Stimulated activated CD4-positive, alpha-beta T cell treated with anti-CD3 and anti-CD28 coated beads, Interleukin-15, amount 100 ng/mL, for 48 hours (primary cell): Measurements from ENCODE around the gene ZNF579.

Experiments used
- DNase-seq, 2 donors: peaks; one replicate each; pipeline ENCODE4 v3.0.0-alpha.2; 2020; ENCODE audit warnings: low read depth in 2 of 2

Gene ZNF579

DNA sequence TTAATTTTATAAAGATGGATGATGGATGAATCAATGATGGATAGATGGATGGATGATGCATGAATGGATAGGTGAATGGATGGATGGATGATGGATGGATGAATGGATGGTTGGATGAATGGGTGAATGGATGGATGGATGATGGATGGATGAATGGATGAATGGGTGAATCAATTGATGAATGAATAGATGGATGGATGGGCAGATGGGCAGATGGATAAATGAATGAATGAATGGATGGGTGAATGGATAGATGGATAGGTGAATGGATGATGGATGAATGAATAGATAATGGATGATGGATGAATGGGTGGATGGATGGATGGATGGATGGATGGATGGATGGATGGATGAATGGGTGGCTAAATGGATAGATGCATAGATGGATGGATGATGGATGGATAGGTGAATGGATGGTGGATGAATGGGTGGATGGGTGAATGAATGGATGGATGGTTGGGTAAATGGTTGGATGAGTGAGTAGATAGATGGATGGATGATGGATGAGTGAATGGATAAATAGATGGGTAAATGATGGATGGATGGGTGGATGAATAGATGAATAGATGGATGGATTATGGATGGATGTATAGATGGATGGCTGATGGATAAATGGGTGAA is 12.8 kb downstream of the ZNF579 start:
- no peak for DNase-seq

DNA sequence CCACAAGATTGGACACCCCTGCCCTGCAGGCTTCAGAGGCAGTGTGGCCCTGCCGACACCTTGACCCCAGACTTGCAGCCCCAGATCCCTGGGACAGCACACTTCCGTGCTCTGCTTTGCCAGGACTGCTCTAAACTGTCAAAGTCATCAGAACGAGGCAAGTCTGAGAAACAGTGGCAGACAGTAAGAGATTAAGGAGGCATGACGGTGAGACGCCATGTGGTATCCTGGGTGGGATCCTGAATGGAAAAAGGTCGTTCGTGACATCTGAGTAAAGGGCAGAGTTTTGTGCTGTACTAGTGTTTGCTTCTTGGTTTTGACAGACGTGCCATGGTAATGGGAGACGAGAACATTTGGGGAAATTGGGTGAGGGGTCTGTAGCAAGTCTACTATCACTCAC is 13.8 kb downstream of the ZNF579 start:
- DNase-seq = no peak

DNA sequence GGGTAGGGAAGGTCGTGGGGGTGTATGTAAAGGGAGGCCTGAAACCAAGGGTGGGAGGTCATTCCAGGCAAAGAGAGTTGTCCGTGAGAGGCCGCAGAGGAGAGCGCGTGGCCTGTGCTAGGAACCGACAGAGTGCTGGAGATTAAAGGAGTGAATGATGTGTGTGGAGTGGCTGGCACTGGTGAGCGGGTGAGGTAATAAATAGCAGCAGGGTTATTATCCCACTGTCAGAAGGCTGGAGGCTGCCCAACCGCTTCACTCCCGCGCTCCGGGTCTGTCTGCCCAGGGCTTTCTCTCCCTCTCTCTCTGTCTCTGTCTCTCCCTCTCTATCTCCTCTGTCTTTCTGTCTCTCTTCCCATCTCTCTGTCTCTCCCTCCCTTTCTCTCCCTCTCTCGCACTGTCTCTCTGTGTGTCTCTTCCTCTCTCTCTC is 17.4 kb downstream of the ZNF579 start:
- no peak for DNase-seq

DNA sequence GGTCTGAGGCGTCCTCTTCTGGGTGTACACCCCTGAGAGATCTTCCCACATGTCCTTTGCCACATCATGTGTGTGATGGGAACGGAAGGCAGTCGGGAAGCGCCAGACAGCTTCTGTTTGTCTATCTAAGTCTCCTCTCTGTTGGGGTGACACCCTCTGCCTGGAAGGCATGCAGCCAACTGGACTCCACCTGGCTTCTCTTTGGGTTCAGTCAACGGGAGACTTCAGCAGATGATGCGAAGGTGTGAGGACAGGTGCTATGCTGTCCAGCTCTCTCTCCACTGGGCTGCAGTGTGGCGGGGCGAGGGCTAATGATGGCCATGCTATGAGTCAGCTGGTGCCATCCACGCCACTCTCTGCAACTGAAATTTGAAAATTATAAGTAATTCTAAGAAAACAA is 21.0 kb downstream of the ZNF579 start:
- no peak for DNase-seq

DNA sequence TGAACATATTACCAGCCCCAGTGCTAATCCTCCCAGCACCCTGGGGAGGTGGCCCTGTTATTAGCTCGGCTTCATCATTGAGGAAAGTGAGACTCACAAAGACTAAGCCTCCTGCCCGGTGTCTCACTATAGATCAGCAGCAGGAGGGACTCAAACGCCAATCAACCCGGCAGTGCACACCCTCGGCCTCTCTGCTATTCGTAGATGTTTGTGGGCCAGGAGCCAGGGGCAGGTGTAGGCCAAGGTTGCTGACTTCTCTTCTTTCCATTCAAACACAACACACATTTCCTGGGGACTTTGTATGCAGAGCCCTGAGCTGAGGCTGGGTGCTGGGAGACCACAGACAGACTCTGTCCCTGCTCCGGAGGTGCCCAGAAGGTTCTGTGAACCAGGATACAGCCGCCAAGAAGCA is 25.9 kb downstream of the ZNF579 start:
- no peak for DNase-seq

DNA sequence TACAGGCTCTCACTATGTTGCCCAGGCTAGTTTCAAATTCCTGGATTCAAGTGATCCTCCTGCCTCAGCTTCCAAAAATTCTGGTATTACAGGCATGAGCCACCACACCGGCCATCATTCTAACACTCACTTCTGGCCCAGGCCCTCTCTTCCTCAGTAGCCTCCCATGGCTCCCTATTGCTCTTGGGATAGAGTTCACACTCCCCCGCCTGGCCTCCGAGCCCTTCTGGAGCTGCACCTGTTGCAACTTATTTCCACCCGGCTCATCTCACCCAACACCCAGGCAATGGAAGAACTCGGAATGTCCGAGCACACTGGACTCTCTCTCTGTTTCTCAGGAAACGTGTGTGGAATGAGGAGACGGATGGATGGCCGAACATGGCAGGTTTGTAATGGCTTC is 26.3 kb downstream of the ZNF579 start:
- no peak for DNase-seq

DNA sequence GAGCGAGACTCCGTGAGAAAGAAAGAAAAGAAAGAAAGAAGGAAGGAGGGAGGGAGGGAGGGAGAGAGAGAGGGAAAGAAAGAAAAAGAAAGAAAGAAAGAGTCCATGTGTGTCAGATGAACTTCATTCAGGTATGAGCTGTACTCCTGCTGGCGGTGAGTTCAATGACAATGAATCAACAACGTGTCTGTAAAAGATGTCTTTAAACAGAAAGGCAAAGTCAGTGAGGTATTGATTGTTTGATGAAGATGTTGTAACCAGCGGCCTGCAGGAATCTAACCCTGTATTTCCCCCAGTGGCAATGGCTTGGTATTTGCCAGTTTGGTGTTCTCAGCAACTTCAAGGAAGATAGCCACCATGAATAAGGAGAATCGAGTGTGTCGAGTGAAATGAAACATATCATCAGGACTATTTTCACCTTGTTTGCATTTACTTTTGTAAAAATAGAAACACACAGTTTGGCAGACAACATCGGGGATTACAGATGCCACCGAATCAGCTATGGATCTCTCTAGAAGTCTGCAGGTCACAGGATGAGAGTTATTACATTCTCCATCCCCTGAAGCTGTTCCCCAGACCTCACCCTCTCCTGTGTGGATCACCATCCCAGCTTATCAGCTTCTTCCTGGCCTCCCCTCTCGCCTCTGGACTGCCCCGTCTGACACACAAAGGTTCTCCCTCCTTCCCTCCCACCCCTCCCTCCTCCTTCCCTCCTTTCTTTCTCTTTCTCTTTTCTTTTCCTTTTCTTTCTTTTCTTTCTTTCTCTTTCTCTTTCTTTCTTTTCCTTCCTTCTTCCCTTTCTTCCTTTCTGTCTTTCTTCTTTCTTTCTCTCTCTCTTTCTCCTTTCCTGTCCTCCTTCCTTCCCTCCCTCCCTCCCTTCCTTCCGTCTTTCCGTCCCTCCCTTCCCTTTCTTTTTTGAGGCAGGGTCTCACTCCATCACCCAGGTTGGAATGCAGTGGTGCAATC is 27.1 kb downstream of the ZNF579 start:
- no peak for DNase-seq

DNA sequence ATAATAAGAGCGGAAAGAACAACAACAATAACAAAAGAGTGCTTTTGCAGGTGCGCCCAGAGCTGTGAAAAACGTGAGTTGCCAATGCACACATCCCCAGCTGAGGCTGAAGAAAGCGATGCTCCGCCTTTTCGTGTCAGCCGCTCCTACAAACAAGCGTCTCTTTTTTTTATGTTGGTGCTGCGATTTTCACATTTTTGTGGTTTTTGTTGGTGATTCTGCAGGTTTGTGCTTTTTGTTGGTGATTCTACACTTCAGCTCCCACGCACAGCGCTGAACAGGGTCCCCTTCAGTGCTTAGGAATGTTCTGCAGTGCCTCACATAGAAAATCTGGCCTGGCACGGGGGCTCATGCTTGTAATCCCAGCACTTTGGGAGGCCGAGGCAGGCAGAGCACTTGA is 28.0 kb downstream of the ZNF579 start:
- DNase-seq = no peak

DNA sequence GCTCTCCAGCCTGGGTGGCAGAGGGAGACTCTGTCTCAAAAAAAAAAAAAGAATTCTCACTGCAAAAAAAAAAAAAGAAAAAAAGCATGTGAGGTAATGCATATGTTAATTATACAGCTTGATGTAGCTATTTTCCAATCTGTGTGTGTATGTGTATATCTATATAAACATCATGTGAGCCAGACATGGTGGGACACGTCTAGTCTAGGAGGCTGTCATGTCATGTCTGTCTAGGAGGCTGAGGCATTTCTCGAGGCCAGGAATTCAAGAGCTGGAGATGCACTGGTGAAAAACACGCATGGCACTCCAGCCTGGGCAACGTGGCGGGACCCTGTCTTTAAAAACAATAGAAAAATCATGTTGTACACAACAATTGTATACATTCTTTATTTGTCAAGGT is 28.4 kb downstream of the ZNF579 start:
- no peak for DNase-seq

DNA sequence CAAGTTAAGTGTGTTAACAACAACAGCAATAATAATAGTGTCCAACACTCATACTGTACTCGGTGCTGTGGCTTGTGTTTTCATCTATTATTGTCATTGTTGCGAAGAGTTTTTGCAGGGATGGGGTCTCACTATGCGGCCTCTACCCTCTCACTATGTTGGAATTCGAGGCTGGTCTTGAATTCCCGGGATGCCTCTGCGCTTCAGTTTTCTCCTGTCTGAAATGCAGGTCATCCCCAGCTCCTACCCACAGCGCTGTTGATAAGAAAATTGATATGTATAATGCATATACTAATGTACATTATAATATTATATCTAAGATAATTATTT is 30.4 kb downstream of the ZNF579 start:
- no peak for DNase-seq

DNA sequence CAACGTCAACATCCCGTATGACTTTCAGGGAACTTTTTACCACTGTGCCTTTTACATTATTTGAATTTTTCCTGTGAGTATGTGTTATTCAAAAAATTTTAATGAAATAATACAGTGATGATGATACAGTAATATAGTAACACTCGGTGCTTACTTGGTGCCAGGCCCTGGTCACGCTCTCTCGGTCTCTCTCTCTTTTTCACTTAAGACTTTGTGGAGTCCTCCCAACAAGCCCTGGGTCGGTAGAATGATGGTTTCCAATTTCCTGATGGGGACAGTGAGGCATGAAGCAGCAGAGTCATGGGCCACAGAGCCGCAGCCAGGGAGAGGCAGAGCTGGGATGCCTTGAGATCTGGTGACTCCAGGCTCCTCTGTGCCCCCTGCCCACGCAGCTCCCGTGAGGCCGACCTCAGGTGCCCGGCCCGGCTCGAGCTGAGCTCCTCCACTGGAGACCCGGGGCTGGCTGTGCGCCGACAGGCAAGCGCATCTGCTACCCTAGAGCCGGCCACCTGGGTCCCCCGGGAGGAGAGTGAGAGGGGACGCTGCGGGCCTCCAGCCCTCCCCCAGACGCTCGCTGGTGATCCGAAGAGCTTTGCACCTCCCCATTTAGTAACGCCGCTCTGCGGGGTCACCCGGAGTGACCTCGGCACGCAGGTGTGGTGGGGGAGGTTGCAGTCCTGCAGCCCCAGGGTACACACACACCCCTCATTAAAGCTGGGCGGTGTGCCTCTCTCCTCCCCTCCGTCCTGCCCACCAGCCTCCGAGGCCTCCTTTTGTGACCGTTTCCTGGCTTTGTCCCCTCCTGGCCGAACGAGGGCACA is 30.9 kb downstream of the ZNF579 start:
- DNase-seq = no peak

DNA sequence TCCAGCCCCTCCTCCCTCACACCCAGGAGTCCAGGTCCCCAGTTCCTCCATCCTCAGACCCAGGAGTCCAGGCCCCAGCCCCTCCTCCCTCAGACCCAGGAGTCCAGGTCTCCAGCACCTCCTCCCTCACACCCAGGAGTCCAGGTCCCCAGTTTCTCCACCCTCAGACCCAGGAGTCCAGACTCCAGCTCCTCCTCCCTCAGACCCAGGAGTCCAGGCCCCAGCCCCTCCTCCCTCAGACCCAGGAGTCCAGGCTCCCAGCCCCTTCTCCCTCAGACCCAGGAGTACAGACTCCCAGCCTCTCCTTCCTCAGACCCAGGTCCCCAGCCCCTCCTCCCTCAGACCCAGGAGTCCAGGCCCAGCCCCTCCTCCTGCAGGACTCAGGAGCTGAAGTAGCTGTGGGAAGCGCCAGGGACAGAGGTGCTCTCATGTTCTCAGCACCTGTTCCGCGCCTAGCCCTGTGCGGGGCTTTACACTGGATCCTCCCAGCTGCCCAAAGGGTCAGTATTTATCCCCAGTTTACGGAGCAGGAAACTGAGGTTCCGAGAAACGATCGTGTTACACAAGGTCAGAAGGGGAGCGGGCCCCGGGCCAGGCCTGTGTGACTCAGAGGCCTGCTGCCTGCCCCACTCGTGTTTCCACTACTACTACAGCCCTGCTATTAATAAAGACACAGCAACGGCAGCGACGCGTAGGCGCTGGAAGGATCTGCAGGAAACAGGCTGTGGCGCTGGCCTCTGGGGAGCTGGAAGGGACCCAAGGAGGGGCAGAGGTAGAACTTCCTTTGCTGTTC is 33.6 kb downstream of the ZNF579 start:
- DNase-seq = no peak

DNA sequence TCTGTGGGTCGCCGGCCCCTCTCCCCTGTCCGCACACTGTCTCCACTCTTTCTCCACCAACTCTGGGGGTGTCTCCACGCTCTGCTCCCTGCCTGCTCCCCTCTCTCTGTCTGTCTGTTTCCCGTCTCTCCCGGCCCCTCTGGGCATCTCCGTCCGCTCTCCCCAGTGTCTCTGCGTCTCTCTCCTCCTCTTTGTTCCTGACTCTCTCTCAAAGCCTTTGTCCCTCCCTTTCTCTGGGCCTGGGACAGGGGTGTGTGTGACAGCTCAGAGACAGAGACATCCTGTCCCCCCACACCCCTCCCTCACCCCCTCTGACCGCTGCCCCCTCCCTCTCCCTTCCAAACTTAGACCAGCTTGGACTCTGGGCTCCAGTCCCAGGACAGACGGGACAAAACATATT is 34.6 kb downstream of the ZNF579 start:
- DNase-seq = no peak

DNA sequence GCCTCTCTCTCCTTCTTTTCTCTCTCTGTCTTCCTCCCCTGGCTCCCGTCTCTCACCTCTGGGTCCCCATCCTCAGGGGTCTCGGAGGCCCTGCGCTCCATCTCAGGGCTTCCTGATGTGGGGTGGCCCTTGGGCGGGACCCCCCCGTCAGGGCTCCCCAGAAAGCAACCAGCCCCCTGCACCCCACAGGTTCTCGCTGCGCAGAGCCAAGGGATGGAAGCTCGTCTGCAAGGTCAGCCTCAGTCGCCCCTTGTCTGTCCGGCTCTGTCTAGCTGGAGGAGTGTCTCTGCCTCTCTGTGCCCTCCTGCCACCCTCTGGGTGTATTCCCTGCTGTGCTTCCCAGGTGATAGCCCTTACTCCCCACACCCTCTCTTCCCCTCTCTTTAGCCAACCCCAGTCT is 35.2 kb downstream of the ZNF579 start, which contains the start of gene SBK3:
Gene SBK3 (minus strand): TSS at position 101 of the 400 bp plus-strand sequence. CDS start 0 bp downstream, at position 101.
- DNase-seq = no peak

DNA sequence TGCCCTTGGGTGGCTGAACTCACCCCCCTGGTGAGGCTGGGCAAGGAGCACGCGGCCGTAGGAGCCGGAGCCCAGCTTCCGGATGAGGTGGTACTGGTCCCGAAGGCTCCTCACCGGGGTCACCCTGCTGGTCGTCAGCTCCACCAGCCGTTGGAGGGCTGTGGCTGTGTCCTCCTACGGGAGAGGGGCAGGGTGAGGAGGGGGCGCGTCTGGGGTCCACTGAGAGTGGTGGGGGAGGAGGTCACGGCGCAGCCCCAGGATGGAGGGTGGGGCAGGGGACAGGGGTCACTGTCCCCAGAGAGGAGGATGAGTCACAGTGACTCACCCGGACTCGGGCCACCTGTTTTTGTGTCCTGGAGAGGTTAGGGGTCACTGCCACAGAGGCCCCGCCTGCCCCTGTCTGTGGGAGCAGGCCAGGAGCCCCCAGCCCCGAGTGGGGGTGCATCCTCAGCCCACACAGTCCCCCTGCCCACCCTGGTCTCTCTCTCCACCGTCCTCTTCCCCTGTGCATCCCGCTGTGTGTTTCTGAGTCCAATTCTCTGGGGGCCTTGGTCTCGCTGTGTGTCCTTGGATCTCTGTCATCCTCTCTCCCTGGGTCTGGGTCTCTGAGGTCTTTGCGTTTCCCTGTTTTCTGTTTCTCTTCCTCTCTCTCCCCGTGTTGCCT is 35.7 kb downstream of the ZNF579 start:
- no peak for DNase-seq

DNA sequence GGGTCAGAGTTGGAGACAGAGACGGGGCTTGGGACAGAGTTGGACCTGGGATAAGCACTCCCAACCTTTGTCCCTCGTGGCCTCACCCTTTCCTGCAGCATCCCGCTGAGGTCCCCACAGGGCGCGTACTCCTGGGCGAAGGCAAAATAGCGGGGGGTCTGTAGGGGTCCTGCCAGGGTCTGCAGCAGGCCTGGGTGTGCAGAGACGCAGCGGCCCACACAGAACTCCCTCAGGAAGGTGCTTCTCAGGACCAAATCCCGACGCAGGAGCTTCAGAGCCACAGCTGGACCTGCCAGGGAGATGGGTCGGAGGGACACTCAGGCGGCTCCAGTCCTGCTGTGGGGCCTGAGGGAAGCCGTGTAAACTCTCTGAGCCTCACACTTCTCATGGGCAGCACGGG is 36.6 kb downstream of the ZNF579 start:
- DNase-seq = no peak

DNA sequence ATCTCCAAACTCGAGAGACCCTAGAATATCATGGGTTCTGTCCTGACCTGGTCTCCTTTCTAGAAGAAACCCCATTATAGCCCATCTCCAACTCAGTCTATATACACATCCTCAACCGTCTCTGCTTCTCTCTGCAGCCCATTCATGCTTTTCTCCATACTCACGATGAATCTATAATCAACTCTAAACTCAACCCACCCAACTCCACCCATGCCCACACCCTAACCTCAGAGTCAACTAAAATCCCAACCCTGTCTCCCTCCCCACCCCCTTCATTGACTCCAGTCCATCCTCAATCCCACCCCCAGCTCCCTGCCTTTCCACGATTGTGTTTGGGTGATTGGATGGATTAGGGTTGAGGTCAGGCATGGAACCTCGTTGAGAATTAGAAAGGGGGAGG is 37.1 kb downstream of the ZNF579 start:
- no peak for DNase-seq

DNA sequence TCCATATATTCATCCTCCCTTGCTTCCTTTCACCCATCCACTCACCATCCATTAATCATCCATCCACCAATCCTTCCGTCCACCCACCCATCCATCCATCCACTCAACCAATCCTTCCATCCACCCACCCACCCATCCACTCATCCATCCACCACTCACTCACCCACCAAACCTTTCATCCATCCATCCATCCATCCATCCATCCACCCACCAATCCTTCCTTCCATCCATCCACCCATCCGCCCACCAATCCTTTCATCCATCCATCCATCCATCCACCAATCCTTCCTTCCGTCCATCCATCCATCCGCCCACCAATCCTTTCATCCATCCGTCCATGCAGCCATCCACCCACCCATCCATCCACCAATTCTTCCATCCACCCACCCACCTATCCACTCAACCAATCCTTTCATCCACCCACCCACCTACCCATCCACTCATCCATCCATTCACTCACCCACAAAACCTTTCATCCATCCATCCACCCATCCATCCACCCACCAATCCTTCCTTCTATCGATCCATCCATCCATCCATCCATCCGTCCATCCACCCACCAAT is 38.3 kb downstream of the ZNF579 start:
- no peak for DNase-seq

DNA sequence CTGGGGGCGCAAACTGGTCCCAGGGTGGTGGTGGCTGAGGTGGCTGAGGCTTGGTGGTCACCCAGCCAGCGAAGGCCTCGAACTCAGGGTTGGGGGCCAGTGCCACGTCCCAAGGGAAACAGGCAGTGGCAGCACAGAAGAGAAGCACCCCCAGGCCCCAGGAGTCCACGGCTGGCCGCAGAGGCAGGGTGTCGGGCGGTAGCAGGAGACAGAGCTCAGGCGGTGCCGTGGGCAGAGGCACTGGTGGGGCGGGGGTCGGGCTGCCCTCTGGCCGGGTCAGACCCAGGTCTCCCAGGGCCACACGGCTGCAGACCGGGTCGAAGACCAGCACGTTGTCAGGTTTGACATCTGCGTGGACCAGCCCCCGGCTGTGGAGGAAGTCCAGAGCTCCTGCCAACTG is 39.6 kb downstream of the ZNF579 start:
- DNase-seq = no peak

DNA sequence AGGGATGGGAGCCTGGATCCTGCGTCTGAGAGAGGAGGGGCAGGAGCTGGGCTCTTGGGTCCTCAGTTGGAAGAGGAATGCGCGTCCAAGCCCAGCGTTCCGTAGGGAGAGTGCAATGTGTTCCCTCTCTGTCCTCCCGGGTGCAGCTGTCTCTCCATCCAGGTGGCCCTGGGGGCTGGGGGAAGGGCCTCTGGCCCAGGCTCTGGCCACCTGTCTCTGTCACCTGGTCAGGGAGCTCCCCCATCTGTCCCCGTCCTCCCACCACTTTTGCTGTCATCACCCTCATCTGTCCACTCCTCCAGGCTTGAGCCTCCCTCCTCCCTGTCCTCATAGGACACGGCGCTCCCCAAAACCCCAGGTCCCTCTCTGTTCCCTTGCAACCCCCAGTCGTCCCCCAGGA is 40.0 kb downstream of the ZNF579 start:
- no peak for DNase-seq
